ENCODE measurements around the gene RNASE8. TPM values are rescaled to one million over a fixed set of nuclear protein-coding genes. Genes with fewer than 3 reads are reported as not detected.
A peak's percentile ranks its signal among the peaks of the same experiment; 100 is the strongest.

Gene RNASE8
- total RNA-seq, 2 donors from 2014 or later, result not detected

DNA sequence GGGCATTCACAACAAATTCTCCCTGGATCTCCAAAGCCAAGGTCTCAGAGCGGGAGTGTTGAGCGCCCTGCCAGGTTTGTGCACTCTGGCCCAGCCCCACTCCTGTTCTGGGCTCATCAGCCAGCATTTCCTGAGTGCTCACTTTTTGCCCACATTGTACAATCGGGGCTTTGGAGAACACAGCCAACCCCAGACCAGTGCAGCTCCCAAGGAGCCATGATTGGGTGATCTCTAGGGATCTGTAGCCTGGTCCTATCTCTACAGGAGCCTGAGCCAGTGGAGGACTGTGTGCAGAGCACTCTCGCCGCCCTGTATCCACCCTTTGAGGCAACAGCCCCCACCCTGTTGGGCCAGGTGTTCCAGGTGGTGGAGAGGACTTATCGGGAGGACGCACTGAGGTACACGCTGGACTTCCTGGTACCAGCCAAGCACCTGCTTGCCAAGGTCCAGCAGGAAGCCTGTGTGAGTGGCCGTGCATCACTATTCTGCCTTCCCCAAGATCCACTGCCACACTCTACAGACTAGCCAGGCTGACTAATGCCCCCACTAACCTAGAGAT lies 15.2 kb downstream of the RNASE8 start:
- Histone ChIP-seq H3K4me3 (ENCODE audit: low read length) (no peak overlapping the region), H3K36me3 (ENCODE audit: control insufficient read depth, insufficient read depth, low read length) (peaks cover 49% of the 10 kb centered on the region), H3K27me3 (ENCODE audit: control insufficient read depth, insufficient read depth, low read length, poor library complexity, severe bottlenecking) (no peaks in the 10 kb centered on the region), H3K4me1 (ENCODE audit: control insufficient read depth, insufficient read depth, low read length) (peaks cover 4% of the 10 kb centered on the region), H3K9ac (ENCODE audit: extremely low read depth, low read length, poor library complexity, severe bottlenecking) (no peak overlapping the region), H3K9me3 (ENCODE audit: control insufficient read depth, low read length) (no peaks in the 10 kb centered on the region), H3K27ac (ENCODE audit: low read depth, low read length) (no peak overlapping the region)
- TF ChIP-seq, protein P1, sequence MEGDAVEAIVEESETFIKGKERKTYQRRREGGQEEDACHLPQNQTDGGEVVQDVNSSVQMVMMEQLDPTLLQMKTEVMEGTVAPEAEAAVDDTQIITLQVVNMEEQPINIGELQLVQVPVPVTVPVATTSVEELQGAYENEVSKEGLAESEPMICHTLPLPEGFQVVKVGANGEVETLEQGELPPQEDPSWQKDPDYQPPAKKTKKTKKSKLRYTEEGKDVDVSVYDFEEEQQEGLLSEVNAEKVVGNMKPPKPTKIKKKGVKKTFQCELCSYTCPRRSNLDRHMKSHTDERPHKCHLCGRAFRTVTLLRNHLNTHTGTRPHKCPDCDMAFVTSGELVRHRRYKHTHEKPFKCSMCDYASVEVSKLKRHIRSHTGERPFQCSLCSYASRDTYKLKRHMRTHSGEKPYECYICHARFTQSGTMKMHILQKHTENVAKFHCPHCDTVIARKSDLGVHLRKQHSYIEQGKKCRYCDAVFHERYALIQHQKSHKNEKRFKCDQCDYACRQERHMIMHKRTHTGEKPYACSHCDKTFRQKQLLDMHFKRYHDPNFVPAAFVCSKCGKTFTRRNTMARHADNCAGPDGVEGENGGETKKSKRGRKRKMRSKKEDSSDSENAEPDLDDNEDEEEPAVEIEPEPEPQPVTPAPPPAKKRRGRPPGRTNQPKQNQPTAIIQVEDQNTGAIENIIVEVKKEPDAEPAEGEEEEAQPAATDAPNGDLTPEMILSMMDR (conservative IDR thresholded peaks at IDR 0.05), result no peak
- peak overlapping the region; percentile 44 for H3K27ac Mint-ChIP-seq
- peak overlapping the region; percentile 86 for H3K4me3 Mint-ChIP-seq
- peaks cover 42% of the 10 kb centered on the region for H3K36me3 Mint-ChIP-seq (ENCODE audit: low read depth)
- peaks cover 16% of the 10 kb centered on the region for H3K4me1 Mint-ChIP-seq
- DNase-seq, result no peak
- WGBS, 2 experiments (ENCODE audit: insufficient coverage in 1 of 2, insufficient read length in 1 of 2), result 95 to 97% methylated on average over 5 to 9 of the region's 9 CpGs
- peaks cover 2% of the 10 kb centered on the region for H3K27me3 Mint-ChIP-seq (ENCODE audit: insufficient read depth)
- no peaks in the 10 kb centered on the region for H3K9me3 Mint-ChIP-seq

DNA sequence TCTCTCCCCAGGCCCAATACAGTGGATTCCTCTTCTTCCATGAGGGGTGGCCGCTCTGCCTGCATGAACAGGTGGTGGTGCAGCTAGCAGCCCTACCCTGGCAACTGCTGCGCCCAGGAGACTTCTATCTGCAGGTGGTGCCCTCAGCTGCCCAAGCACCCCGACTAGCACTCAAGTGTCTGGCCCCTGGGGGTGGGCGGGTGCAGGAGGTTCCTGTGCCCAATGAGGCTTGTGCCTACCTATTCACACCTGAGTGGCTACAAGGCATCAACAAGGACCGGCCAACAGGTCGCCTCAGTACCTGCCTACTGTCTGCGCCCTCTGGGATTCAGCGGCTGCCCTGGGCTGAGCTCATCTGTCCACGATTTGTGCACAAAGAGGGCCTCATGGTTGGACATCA lies 16.3 kb downstream of the RNASE8 start:
- H3K36me3 Mint-ChIP-seq (ENCODE audit: low read depth), result peaks cover 50% of the 10 kb centered on the region
- Histone ChIP-seq H3K9ac (ENCODE audit: extremely low read depth, low read length, poor library complexity, severe bottlenecking) (no peak overlapping the region), H3K9me3 (ENCODE audit: control insufficient read depth, low read length) (no peaks in the 10 kb centered on the region), H3K4me3 (ENCODE audit: low read length) (no peak overlapping the region), H3K27me3 (ENCODE audit: control insufficient read depth, insufficient read depth, low read length, poor library complexity, severe bottlenecking) (no peaks in the 10 kb centered on the region), H3K27ac (ENCODE audit: low read depth, low read length) (no peak overlapping the region), H3K36me3 (ENCODE audit: control insufficient read depth, insufficient read depth, low read length) (peaks cover 58% of the 10 kb centered on the region), H3K4me1 (ENCODE audit: control insufficient read depth, insufficient read depth, low read length) (no peaks in the 10 kb centered on the region)
- H3K27ac Mint-ChIP-seq, result no peak overlapping the region
- H3K4me1 Mint-ChIP-seq, result peaks cover 16% of the 10 kb centered on the region
- no peak overlapping the region for H3K4me3 Mint-ChIP-seq
- TF ChIP-seq, protein P1 (conservative IDR thresholded peaks at IDR 0.05), result no peak
- no peak for DNase-seq
- 93 to 97% methylated on average over 9 of the region's 9 CpGs for WGBS, 2 experiments (ENCODE audit: insufficient coverage in 1 of 2, insufficient read length in 1 of 2)
- no peaks in the 10 kb centered on the region for H3K27me3 Mint-ChIP-seq (ENCODE audit: insufficient read depth)
- no peaks in the 10 kb centered on the region for H3K9me3 Mint-ChIP-seq

DNA sequence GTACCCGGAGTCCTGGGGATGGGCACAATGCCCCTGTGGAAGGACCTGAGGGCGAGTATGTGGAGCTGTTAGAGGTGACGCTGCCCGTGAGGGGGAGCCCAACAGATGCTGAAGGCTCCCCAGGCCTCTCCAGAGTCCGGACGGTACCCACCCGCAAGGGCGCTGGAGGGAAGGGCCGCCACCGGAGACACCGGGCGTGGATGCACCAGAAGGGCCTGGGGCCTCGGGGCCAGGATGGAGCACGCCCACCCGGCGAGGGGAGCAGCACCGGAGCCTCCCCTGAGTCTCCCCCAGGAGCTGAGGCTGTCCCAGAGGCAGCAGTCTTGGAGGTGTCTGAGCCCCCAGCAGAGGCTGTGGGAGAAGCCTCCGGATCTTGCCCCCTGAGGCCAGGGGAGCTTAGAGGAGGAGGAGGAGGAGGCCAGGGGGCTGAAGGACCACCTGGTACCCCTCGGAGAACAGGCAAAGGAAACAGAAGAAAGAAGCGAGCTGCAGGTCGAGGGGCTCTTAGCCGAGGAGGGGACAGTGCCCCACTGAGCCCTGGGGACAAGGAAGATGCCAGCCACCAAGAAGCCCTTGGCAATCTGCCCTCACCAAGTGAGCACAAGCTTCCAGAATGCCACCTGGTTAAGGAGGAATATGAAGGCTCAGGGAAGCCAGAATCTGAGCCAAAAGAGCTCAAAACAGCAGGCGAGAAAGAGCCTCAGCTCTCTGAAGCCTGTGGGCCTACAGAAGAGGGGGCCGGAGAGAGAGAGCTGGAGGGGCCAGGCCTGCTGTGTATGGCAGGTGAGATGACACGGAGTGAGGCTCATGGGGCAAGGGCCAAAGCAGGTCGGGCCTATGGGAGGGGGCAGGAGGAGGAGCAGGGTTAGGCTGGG lies 17.0 kb downstream of the RNASE8 start:
- no peak overlapping the region for H3K4me3 Mint-ChIP-seq
- H3K27me3 ChIP-seq (ENCODE audit: control insufficient read depth, insufficient read depth, low read length, poor library complexity, severe bottlenecking), result no peaks in the 10 kb centered on the region
- H3K36me3 Mint-ChIP-seq (ENCODE audit: low read depth), result peaks cover 57% of the 10 kb centered on the region
- H3K27ac ChIP-seq (ENCODE audit: low read depth, low read length), result no peak overlapping the region
- H3K36me3 ChIP-seq (ENCODE audit: control insufficient read depth, insufficient read depth, low read length), result peaks cover 65% of the 10 kb centered on the region
- H3K9me3 Mint-ChIP-seq, result no peaks in the 10 kb centered on the region
- H3K4me3 ChIP-seq (ENCODE audit: low read length), result no peak overlapping the region
- DNase-seq, result no peak
- TF ChIP-seq, protein P1 (conservative IDR thresholded peaks at IDR 0.05), result no peak
- H3K27ac Mint-ChIP-seq, result no peak overlapping the region
- no peak overlapping the region for H3K9ac ChIP-seq (ENCODE audit: extremely low read depth, low read length, poor library complexity, severe bottlenecking)
- no peaks in the 10 kb centered on the region for H3K27me3 Mint-ChIP-seq (ENCODE audit: insufficient read depth)
- H3K9me3 ChIP-seq (ENCODE audit: control insufficient read depth, low read length), result no peaks in the 10 kb centered on the region
- H3K4me1 ChIP-seq (ENCODE audit: control insufficient read depth, insufficient read depth, low read length), result no peaks in the 10 kb centered on the region
- whole genome bisulfite sequencing, 2 experiments (ENCODE audit: insufficient coverage in 1 of 2, insufficient read length in 1 of 2), result 93 to 98% methylated on average over 20 to 26 of the region's 26 CpGs
- peaks cover 11% of the 10 kb centered on the region for H3K4me1 Mint-ChIP-seq

All from endodermal cell (in vitro differentiated cells).